Measurements from ENCODE around the gene PLP2.
A peak's percentile ranks its signal among the peaks of the same experiment; 100 is the strongest.

Gene PLP2

GRCh38 chrX:49199315-49199595 lies 27.6 kb downstream of the PLP2 start:
- no peaks in the 10 kb centered on the region for H3K36me3 ChIP-seq (ENCODE audit: control insufficient read depth in 4 of 4, insufficient read depth in 4 of 4, low read length in 3 of 4)
- ChIA-PET CTCF (no interaction called here), POLR2A (no interaction called here)
- WGBS (ENCODE audit: insufficient coverage): 60% methylated on average over 11 of the region's 11 CpGs
- DNase-seq: no peak
- H3K27ac ChIP-seq (ENCODE audit: insufficient read depth in 1 of 2, low read depth in 1 of 2, low read length in 2 of 2, poor library complexity in 1 of 2, severe bottlenecking in 2 of 2): no peak overlapping the region
- peaks cover 0 to 15% (median 0%) of the 10 kb centered on the region in 5 experiments for H3K27me3 ChIP-seq (replicated peaks in 2 of 5; ENCODE audit: control insufficient read depth in 4 of 5, insufficient read depth in 5 of 5, low read length in 4 of 5)
- peaks cover 0 to 11% (median 8%) of the 10 kb centered on the region in 4 experiments for H3K4me1 ChIP-seq (ENCODE audit: control extremely low read depth in 1 of 4, control insufficient read depth in 4 of 4, insufficient read depth in 4 of 4, low read length in 3 of 4)
- peak overlapping the region in 2 of 7 experiments; percentile 7 to 69 for H3K4me3 ChIP-seq (ENCODE audit: control insufficient read depth in 1 of 7, extremely low read depth in 1 of 7, insufficient read depth in 4 of 7, low read depth in 2 of 7, low read length in 6 of 7)
- no peaks in the 10 kb centered on the region for H3K9me3 ChIP-seq (ENCODE audit: control extremely low read depth in 1 of 5, control insufficient read depth in 4 of 5, insufficient read depth in 2 of 5, low read depth in 1 of 5, low read length in 4 of 5)

- H3K9me3 ChIP-seq (ENCODE audit: control extremely low read depth in 1 of 5, control insufficient read depth in 4 of 5, insufficient read depth in 2 of 5, low read depth in 1 of 5, low read length in 4 of 5): no peaks in the 10 kb centered on the region
- CTCF ChIA-PET: no interaction called here
- H3K4me3 ChIP-seq (ENCODE audit: control insufficient read depth in 1 of 7, extremely low read depth in 1 of 7, insufficient read depth in 4 of 7, low read depth in 2 of 7, low read length in 6 of 7): peak within 1 kb of the TSS; percentile 13 to 76 (median 47)
- peaks cover 0 to 11% (median 8%) of the 10 kb centered on the region in 4 experiments for H3K4me1 ChIP-seq (ENCODE audit: control extremely low read depth in 1 of 4, control insufficient read depth in 4 of 4, insufficient read depth in 4 of 4, low read length in 3 of 4)
- no peaks in the 10 kb centered on the region for H3K36me3 ChIP-seq (ENCODE audit: control insufficient read depth in 4 of 4, insufficient read depth in 4 of 4, low read length in 3 of 4)
- WGBS (ENCODE audit: insufficient coverage): 43% methylated on average over 51 of the region's 61 CpGs
- peak; percentile 80 to 91 (median 91) for DNase-seq
- H3K27me3 ChIP-seq (replicated peaks in 2 of 5; ENCODE audit: control insufficient read depth in 4 of 5, insufficient read depth in 5 of 5, low read length in 4 of 5): peaks cover 0 to 15% (median 0%) of the 10 kb centered on the region in 5 experiments
- peak within 1 kb of the TSS in 1 of 2 experiments; percentile 49 for H3K27ac ChIP-seq (ENCODE audit: insufficient read depth in 1 of 2, low read depth in 1 of 2, low read length in 2 of 2, poor library complexity in 1 of 2, severe bottlenecking in 2 of 2)
- POLR2A ChIA-PET: interaction anchor here (0.7 kb wide), 1 partner anchor 46 kb away, joined by 3 read pairs; no protein-coding TSS in a partner anchor
These were observed 28.4 kb downstream of the PLP2 start, which contains the start of gene SYP for GRCh38 chrX:49199906-49200771. TSS of gene SYP (minus strand) at chrX:49200193. CDS start at chrX:49200186, 7 bp downstream.

DNA sequence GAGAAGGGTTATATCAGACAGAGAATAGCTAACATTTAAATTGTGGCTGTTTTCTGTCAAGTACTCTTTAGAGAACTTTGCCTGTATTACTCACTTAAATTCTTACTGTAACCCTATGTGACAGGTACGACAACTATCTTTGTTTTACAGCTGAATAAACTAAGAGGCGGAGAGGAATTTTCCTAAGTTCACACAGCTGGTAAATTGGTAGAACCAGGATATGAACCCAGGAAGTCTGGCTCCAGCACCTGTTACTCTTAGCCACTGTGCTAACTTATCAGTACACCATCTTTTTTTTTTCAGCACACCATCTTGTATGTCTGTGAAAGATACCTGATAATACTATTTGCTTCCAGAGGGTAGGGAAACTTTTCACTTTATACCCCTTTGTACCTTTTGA lies 30.3 kb downstream of the PLP2 start:
- Histone ChIP-seq H3K27me3 (replicated peaks in 2 of 5; ENCODE audit: control insufficient read depth in 4 of 5, insufficient read depth in 5 of 5, low read length in 4 of 5) (peaks cover 0 to 19% (median 0%) of the 10 kb centered on the region in 5 experiments), H3K9me3 (ENCODE audit: control extremely low read depth in 1 of 5, control insufficient read depth in 4 of 5, insufficient read depth in 2 of 5, low read depth in 1 of 5, low read length in 4 of 5) (no peaks in the 10 kb centered on the region), H3K27ac (ENCODE audit: insufficient read depth in 1 of 2, low read depth in 1 of 2, low read length in 2 of 2, poor library complexity in 1 of 2, severe bottlenecking in 2 of 2) (no peak overlapping the region), H3K4me1 (ENCODE audit: control extremely low read depth in 1 of 4, control insufficient read depth in 4 of 4, insufficient read depth in 4 of 4, low read length in 3 of 4) (peaks cover 0 to 11% (median 8%) of the 10 kb centered on the region in 4 experiments), H3K36me3 (ENCODE audit: control insufficient read depth in 4 of 4, insufficient read depth in 4 of 4, low read length in 3 of 4) (no peaks in the 10 kb centered on the region), H3K4me3 (ENCODE audit: control insufficient read depth in 1 of 7, extremely low read depth in 1 of 7, insufficient read depth in 4 of 7, low read depth in 2 of 7, low read length in 6 of 7) (no peak overlapping the region)
- DNase-seq: no peak
- POLR2A ChIA-PET: no interaction called here
- CTCF ChIA-PET: no interaction called here
- WGBS (ENCODE audit: insufficient coverage): 93% methylated on average over 2 of the region's 2 CpGs

DNA sequence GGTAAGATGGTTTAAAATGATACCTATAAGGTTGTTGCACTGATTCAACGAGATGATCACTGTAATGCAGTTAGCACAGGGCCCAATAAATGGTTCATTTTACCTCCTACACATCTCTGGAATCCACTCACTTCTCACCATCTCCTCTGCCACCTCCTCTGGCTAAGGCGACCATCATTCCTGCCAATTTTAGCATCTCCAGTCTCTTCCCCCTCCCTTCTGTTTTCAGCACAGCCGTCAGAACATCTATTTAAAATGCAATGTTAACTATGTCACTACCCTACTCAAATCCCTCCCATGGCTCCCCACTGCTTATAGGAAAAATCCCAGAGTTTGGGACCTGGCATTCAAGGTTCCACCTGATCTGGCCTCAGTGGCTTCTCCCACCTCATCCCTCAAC lies 31.8 kb downstream of the PLP2 start:
- Histone ChIP-seq H3K4me3 (ENCODE audit: control insufficient read depth in 1 of 7, extremely low read depth in 1 of 7, insufficient read depth in 4 of 7, low read depth in 2 of 7, low read length in 6 of 7) (no peak overlapping the region), H3K4me1 (ENCODE audit: control extremely low read depth in 1 of 4, control insufficient read depth in 4 of 4, insufficient read depth in 4 of 4, low read length in 3 of 4) (peaks cover 0 to 11% (median 8%) of the 10 kb centered on the region in 4 experiments), H3K27ac (ENCODE audit: insufficient read depth in 1 of 2, low read depth in 1 of 2, low read length in 2 of 2, poor library complexity in 1 of 2, severe bottlenecking in 2 of 2) (no peak overlapping the region), H3K36me3 (ENCODE audit: control insufficient read depth in 4 of 4, insufficient read depth in 4 of 4, low read length in 3 of 4) (no peaks in the 10 kb centered on the region), H3K27me3 (replicated peaks in 2 of 5; ENCODE audit: control insufficient read depth in 4 of 5, insufficient read depth in 5 of 5, low read length in 4 of 5) (peaks cover 0 to 13% (median 0%) of the 10 kb centered on the region in 5 experiments), H3K9me3 (ENCODE audit: control extremely low read depth in 1 of 5, control insufficient read depth in 4 of 5, insufficient read depth in 2 of 5, low read depth in 1 of 5, low read length in 4 of 5) (no peaks in the 10 kb centered on the region)
- ChIA-PET CTCF (no interaction called here), POLR2A (no interaction called here)
- DNase-seq: no peak
- WGBS (ENCODE audit: insufficient coverage): 66% methylated on average over 3 of the region's 3 CpGs

DNA sequence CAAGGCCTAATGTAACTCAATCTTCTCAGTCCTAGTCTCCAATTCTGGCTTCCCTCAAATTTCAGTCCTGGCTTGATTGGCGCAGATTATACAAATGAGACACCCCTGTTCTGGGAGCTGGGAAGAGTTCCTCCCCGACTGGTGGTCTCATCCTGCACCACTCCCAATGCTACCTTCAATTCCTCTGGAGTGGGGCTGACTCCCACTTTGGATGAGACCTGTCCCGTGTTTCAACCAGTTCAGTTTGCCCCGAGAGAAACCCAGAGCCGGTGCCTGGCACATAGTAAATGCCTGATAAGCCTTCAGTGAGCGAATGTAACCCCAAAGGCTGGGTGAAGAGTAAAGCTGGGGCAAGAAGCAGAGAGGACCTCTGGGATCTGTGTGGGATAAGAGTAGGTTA lies 32.3 kb downstream of the PLP2 start:
- Histone ChIP-seq H3K4me3 (ENCODE audit: control insufficient read depth in 1 of 7, extremely low read depth in 1 of 7, insufficient read depth in 4 of 7, low read depth in 2 of 7, low read length in 6 of 7) (no peak overlapping the region), H3K9me3 (ENCODE audit: control extremely low read depth in 1 of 5, control insufficient read depth in 4 of 5, insufficient read depth in 2 of 5, low read depth in 1 of 5, low read length in 4 of 5) (no peaks in the 10 kb centered on the region), H3K4me1 (ENCODE audit: control extremely low read depth in 1 of 4, control insufficient read depth in 4 of 4, insufficient read depth in 4 of 4, low read length in 3 of 4) (peaks cover 0 to 11% (median 8%) of the 10 kb centered on the region in 4 experiments), H3K27me3 (replicated peaks in 2 of 5; ENCODE audit: control insufficient read depth in 4 of 5, insufficient read depth in 5 of 5, low read length in 4 of 5) (peaks cover 0 to 8% (median 0%) of the 10 kb centered on the region in 5 experiments), H3K36me3 (ENCODE audit: control insufficient read depth in 4 of 4, insufficient read depth in 4 of 4, low read length in 3 of 4) (no peaks in the 10 kb centered on the region), H3K27ac (ENCODE audit: insufficient read depth in 1 of 2, low read depth in 1 of 2, low read length in 2 of 2, poor library complexity in 1 of 2, severe bottlenecking in 2 of 2) (no peak overlapping the region)
- WGBS (ENCODE audit: insufficient coverage): 84% methylated on average over 6 of the region's 6 CpGs
- ChIA-PET CTCF (no interaction called here), POLR2A (no interaction called here)
- no peak for DNase-seq

- WGBS (ENCODE audit: insufficient coverage): 76% methylated on average over 2 of the region's 4 CpGs
These were observed 33.0 kb downstream of the PLP2 start for GRCh38 chrX:49204709-49205108.

GRCh38 chrX:49205443-49205842 lies 33.7 kb downstream of the PLP2 start:
- 93% methylated on average over 9 of the region's 13 CpGs for WGBS (ENCODE audit: insufficient coverage)
- Histone ChIP-seq H3K36me3 (ENCODE audit: control insufficient read depth in 4 of 4, insufficient read depth in 4 of 4, low read length in 3 of 4) (no peaks in the 10 kb centered on the region), H3K4me3 (ENCODE audit: control insufficient read depth in 1 of 7, extremely low read depth in 1 of 7, insufficient read depth in 4 of 7, low read depth in 2 of 7, low read length in 6 of 7) (no peak overlapping the region), H3K27ac (ENCODE audit: insufficient read depth in 1 of 2, low read depth in 1 of 2, low read length in 2 of 2, poor library complexity in 1 of 2, severe bottlenecking in 2 of 2) (no peak overlapping the region), H3K27me3 (replicated peaks in 2 of 5; ENCODE audit: control insufficient read depth in 4 of 5, insufficient read depth in 5 of 5, low read length in 4 of 5) (peaks cover 0 to 4% (median 0%) of the 10 kb centered on the region in 5 experiments), H3K4me1 (ENCODE audit: control extremely low read depth in 1 of 4, control insufficient read depth in 4 of 4, insufficient read depth in 4 of 4, low read length in 3 of 4) (peaks cover 0 to 6% (median 2%) of the 10 kb centered on the region in 4 experiments), H3K9me3 (ENCODE audit: control extremely low read depth in 1 of 5, control insufficient read depth in 4 of 5, insufficient read depth in 2 of 5, low read depth in 1 of 5, low read length in 4 of 5) (no peaks in the 10 kb centered on the region)
- POLR2A ChIA-PET: no interaction called here
- no peak for DNase-seq
- CTCF ChIA-PET: no interaction called here

More at GRCh38 chrX:49204709-49205108, 33.0 kb downstream of the PLP2 start:
- no peaks in the 10 kb centered on the region for H3K36me3 ChIP-seq (ENCODE audit: control insufficient read depth in 4 of 4, insufficient read depth in 4 of 4, low read length in 3 of 4)
- H3K9me3 ChIP-seq (ENCODE audit: control extremely low read depth in 1 of 5, control insufficient read depth in 4 of 5, insufficient read depth in 2 of 5, low read depth in 1 of 5, low read length in 4 of 5): no peaks in the 10 kb centered on the region
- H3K27ac ChIP-seq (ENCODE audit: insufficient read depth in 1 of 2, low read depth in 1 of 2, low read length in 2 of 2, poor library complexity in 1 of 2, severe bottlenecking in 2 of 2): no peak overlapping the region
- ChIA-PET CTCF (no interaction called here), POLR2A (no interaction called here)
- no peak for DNase-seq
- no peak overlapping the region for H3K4me3 ChIP-seq (ENCODE audit: control insufficient read depth in 1 of 7, extremely low read depth in 1 of 7, insufficient read depth in 4 of 7, low read depth in 2 of 7, low read length in 6 of 7)
- H3K27me3 ChIP-seq (replicated peaks in 2 of 5; ENCODE audit: control insufficient read depth in 4 of 5, insufficient read depth in 5 of 5, low read length in 4 of 5): peaks cover 0 to 4% (median 0%) of the 10 kb centered on the region in 5 experiments
- H3K4me1 ChIP-seq (ENCODE audit: control extremely low read depth in 1 of 4, control insufficient read depth in 4 of 4, insufficient read depth in 4 of 4, low read length in 3 of 4): peaks cover 0 to 8% (median 4%) of the 10 kb centered on the region in 4 experiments

Data from common myeloid progenitor, CD34-positive (primary cell).